Medulla oblongata (tissue), 1 donor: ENCODE measurements around the gene VCL.
"Not testable (repeated sequence)": the region's sequence is repeated elsewhere in the genome, so short reads cannot be mapped to it uniquely, and the experiment has no call there.

Experiments used
- DNase-seq: peaks from one replicate; pipeline ENCODE4 v3.0.0-alpha.2; 2015; ENCODE audit errors: extremely low spot score

VCL gene

DNA sequence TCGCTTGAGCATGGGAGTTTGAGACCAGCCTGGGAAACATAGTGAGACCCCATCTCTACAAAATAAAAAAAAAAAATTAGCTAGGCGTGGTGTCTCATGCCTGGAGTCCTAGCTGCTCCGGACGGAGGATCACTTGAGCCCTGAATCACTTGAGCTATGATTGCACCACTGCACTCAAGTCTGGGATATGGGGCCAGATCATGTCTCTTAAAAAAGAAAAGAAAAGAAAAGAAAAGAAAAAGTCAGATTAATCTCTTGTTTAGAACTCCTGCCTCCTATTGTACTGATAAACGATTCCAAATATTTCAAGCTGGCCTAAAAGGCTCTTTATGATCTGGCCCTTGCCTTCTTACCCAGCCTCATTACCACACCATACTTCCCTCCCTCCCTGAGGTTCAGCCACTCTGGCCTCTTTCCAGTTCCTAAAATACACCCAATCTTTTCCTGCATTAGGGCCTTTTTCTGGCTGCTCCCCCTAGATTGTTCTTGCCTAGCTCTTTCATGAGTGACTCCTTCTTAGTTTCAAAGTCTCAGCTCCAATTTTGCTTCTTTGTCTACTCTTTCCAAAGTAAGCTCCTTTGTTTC lies 41.7 kb downstream of the VCL start:
- DNase-seq: peak; percentile 78

DNA sequence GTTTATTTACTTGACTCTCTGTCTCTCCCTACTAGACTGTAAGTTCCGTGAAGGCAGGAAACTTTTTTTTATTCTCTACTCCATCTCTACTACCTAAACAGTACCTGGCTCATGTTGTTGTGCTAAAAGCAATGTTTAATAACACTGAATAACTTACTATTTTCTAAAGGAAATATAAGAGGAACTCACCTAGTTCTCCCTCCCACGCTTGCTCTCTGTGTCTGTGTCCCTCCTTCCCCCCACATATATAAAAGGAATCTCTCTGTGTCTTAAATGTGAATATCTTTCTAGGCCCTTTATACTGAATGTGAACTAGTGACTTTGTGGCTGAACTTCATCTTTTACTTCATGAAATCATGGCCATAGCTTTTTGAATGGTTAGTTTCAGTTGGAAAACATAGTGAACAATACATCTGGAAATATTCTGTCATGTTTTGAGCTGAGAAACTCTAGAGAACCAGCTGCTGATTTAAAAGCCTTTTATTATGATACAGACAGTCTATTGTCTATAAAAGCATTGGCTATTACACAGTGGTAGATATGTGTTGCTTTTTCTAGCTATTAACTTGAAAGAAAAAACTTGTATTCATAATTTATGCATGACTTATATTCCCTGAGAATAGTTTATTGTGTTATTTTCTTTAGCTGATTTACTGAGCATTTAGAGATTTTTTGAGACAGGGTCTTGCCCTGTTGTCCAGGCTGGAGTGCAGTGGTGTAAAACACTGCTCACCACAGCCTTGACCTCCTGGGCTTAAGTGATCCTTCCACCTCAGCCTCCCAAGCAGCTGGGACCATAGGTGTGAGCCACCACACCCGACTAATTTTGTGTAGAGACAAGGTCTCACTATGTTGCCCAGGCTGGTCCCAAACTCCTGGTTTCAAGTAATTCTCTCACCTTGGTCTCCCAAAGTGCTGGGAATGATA lies 42.5 kb downstream of the VCL start:
- no peak for DNase-seq

DNA sequence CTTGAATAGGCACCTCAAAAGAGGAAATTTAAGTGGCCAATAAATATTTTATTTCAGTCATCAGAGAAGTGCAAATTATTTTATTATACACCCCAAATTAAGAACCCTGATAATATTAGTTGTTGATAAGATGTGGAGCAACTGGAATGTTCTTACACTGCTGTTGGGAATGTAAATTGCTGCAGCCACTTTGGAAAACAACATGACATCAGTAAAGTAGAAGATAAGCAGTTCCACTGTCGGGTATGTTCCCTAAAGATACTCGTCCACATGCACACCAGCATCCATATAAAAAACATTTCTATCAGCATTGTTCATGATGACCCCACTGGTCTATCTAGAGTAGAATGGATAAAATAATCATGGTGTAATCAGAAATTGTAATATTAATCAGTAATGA lies 46.5 kb downstream of the VCL start:
- DNase-seq: no peak

DNA sequence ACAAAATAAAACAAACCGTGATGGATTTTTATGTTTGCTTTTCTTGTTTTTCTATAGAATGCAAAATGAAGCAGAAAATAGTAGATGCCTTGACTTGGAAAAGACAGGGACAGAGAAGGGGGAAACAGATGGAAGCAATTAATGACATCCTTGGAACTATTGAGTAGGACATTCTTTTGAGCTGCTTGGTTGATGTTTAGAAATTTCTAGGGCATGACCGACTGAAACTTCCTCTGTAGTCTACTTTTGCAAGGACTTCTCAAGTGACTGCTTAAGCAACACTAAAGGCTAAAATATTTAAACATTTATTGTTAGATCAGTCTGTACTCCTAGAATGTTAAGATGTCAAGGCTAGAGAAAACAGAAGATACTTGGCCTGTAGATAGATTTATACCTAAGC lies 49.4 kb downstream of the VCL start:
- no peak for DNase-seq

DNA sequence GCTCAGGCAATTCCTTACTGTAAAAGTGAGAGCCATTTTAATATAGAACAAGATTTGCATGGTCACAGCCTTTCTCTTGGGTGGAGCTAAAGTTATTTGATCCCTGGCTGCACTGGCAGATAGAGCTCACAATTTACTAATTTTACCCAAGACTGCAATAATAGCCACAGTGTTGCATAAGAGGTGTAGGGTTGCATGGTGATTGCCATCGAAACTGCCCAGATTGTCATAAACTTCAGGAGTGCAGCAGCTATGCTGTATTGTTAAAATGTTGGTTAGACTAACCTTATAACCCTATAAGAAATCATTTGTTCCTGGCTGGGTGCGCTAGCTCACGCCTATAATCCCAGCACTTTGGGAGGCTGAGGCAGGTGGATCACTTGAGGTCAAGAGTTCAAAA lies 50.0 kb downstream of the VCL start:
- no peak for DNase-seq

DNA sequence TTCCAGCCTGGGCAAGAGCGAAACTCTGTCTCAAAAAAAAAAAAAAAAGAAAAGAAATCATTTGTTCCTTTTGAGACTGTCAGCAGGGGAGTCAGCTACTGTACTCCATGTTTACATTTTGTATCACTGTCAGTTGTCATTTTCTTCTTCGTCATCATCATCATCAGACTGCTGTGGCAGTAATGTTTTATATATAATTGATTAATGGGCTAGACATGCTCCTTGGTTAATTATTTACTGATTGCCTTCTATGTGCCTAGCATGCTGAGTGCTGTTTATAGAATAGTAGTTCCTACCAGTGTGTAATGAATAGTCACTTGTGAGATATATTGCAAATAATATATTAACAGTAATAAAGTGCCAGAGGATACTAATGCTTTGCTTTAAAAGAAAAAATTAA lies 50.5 kb downstream of the VCL start:
- DNase-seq: no peak

DNA sequence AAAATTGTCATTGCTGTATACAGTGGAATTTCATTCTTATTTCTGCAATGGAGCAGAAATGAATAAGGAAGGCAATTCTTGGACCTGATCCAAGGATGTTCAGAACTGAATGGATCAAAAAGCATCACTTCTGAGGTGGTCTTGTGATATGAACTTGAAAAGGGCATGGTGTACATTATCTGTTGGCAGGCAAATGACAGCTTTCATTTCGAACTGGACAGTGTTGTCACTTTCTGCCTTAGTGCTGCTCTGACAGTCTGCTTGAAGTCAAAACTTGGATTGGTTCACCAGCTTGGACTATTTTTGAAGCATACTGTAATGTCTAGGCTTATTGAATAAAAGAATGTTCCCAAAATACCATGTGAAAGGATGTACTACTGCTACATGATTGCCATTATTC lies 52.0 kb downstream of the VCL start:
- DNase-seq: no peak

DNA sequence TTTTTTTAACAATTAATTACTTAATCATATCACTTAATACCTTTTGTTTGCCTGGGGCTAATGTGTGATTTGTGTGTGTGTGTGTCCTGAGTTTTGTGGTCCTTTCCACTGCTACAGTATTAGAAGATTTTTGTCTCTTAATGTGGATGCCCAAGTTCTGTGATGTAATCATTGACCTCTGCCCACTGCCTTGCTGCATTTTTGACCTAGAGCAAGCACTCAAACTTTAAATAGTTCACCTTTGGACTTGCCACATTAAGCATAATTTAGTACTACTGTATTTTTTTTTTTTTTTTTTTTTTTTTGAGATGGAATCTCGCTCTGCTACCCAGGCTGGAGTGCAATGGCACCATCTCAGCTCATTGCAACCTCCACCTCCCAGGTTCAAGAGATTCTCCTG lies 52.7 kb downstream of the VCL start:
- no peak for DNase-seq

DNA sequence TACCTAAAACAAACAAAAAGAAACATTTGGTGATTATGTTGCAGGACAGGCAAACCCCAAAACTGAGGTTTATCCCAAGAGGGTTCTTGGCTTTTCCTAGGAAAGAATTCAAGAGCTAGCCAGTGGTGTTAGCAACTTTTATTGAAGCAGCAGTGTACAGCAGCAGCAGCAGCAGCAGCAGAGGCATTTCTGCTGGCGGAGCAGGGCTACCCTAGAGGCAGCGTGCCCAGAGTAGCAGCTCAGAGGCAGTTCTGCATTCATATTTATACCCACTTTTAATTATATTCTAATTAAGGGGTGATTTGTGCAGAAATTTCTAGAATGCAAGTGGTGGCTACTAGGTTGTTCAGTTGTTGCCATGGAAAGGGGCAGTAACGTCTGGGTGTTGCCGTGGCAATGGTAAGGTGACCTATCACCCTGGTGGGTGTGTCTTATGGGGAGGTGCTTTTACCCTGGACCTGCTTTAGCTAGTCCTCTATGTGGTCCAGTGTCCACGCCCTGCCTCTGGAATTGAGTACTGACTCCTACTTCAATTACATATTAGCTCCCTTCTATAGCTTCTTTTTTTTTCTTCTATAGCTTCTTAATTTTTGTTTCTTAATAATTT lies 53.9 kb downstream of the VCL start:
- DNase-seq: no peak

DNA sequence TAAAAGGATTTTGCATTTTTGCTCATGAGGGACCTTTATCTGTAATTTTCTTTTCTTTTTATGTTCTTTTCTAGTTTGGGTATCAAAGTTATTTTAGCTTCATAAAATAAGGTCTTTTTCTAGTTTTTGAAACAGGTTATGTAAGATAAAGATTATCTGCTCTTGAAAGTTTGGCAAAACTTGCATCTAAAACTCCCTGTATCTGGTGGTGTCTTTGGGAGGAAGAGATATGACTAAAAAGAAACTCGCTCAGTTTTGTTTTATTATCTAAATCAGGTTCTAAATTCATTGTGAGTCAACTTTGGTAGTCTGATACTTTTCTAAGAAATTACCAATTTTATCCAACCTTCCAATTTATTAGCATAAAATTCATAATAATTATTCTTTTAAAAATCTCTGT lies 55.1 kb downstream of the VCL start:
- no peak for DNase-seq

DNA sequence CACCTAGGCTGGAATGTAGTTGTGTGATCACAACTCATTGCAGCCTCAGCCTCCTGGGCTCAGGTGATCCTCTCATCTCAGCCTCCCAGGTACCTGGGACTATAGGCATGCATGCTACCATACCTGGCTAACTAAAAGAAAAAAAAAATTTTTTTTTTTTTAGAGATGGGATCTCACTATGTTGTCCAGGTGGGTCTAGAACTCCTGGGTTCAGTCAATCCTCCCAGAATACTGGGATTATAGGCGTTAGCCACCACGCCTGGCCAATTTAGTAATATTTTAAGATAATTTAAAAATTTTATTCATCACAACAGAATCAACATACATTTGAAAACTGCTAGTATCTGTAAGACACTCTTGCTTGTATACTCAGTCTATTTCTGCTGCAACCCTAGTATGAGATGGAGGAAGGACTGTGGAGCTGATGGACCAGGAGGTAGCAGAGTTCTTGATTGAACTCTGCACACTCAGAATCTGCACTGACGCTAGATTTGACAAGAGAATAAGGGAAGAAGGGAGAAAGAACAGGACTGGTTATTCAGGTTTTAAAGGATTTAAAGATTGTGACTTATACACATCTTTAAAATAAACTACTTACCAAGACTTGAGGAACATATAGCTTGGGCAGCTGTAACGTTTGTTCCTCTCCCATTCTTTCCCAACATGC lies 57.6 kb downstream of the VCL start:
- no peak for DNase-seq

DNA sequence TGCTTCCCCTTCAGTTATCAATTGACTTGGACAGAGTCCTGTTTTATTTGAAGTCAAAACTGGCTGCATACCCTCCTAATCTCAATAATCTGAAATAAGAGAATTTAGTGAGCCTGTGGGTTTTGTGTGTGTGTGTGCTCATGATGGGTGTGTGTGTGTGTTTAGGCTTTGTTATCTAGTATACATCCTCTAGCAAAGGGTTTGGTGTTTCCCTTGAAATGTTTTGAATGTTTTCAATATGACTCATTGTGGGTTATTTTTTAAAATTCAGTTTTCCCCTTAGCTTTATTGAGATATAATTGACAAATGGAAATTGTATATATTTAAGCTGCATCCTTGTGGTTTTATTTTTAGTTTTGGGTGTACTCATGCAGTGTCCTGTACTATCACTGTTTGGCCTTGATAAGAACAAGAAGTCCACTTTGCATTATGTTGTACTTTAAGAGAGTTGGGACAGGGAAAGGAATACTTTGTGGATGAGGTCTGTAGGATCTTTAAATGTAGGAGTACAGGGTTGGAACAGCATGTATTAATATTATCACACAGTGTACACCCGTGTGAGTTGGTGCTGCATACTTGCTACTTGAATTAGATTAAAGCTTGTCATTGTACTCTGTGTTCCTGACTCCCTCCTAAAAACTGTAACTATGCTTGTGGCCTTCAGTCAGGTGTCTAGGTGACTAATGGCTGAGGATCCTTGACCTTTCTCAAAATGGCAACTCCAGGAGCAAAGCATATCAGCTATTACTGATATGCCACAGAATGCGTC lies 58.3 kb downstream of the VCL start:
- DNase-seq: no peak

DNA sequence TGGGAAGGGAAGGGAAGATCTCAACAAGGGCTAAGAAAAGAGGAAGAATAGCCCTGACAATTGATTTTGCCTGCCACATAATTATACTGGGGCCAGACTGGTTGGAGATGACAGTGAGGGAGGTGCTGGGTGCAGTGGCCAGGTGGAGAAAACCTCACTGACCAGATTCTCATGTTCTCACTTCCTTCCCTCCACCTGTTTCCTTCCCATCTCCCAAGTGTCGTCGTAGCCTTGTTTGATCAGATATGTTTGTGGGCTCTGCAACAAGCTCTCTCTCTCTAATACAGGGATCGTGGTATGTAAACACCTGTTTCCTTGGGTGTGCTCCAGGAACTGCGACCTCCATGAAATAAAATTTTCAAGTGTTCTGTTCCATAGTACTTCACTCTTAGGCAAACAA lies 60.2 kb downstream of the VCL start:
- no peak for DNase-seq

DNA sequence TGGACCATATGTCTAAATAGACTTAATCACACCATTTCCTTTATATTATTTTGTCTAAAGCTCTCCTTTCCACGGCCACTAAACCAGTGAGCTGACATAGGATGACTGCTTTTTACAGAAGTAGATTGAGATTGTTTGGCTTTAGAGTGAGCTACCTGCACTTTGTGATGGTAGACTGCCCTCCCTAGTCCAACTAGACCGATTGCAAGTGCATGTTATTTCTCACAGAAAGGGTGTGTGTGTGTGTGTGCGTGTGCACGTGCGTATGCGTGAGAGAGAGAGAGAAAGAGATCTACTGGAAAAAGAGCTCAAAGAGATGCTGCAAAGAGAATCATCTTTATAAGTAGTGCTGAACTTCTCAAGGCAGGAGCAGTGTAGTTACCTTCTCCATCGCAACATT lies 60.7 kb downstream of the VCL start:
- DNase-seq: no peak

DNA sequence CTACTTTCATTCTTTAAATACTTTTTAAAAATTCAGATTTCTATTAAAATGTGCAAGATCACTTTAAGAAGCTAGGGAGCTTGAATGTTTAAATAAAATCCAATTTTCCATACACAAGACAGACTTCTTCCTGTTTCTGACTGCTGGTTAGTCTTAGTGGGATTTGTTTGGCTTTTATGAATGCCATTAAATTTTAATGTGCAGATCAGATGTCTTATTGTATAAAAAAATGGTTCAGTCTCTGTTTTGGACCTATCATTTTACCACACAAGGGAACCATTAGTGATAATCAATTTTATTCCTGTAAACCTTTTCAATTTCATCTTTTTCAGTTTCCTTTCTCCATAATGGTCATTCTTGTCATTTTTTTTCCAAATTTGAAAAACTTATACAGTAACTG lies 63.2 kb downstream of the VCL start:
- DNase-seq: no peak

DNA sequence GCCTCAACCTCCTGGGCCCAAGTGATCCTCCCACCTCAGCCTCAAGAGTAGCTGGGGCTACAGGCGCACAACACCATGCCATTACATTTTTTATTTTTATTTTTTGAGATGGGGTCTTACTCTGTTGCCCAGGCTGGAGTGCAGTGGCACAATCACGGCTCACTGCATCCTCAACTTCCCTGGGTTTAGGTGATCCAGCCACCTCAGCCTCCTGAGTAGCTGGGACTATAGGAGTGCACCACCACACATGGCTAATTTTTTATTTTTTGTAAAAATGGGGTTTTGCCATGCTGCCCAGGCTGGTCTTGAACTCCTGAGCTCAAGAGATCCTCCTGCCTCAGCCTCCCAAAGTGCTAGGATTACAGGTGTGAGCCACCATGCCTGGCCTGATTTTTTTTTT lies 64.1 kb downstream of the VCL start:
- DNase-seq: not testable (repeated sequence)

DNA sequence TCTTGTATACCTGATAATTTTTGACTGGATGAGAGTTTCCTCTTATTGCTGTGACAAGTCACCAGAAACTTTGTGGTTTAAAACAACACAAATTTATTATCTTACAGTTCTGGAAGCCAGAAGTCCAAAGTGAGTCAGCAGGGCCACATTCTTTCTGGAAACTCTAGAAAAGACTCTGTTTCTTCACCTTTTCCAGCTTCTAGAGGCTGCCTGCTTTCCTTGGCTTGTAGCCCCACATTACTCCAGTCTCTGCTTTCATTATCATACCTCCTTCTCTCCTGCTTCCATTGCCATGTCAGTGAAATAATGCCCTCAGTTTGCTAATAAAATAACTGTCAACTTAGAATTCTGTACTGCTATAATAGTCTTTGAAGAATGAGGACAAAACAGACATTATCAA lies 65.3 kb downstream of the VCL start:
- no peak for DNase-seq

DNA sequence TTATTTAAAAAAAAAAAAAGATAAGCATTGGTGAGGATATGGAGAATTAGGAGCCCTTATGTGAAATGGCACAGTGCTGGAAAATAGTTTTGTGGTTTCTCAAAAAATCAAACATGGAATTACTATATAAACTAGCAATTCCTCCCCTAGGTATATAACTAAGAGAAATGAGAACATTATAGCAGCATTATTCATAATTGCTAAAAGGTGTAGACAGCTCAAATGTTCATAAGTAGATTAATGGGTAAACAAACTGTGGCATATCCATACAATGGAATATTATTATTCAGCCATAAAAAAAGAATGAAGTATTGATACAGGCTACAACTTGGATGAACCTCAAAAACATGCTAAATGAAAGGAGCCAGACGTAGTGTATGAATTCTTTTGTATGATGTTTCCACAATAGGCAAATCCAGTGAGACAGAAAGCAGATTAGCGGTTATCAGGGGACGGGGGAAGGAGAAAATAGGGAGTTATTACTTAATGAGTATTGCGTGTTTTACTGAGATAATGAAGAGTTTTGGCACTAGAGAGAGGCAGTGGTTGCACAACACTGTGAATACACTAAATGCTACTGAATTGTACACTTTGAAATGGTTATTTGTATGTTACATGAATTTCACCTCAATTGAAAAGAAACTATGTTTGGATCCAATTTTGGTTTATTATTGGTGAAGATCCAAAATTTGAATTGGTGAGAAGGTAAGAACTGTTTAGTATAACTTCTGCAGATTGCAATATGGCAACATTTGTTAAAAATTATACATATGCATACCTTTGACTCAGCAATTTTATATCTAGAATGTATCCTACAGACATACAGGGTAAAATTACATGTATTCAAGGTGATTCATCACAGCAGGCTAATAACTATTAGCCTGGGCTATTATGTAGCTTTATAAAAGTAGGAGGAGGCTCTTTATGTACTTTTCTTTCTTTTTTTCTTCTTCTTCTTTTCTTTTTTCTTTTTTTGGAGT lies 69.7 kb downstream of the VCL start:
- no peak for DNase-seq

DNA sequence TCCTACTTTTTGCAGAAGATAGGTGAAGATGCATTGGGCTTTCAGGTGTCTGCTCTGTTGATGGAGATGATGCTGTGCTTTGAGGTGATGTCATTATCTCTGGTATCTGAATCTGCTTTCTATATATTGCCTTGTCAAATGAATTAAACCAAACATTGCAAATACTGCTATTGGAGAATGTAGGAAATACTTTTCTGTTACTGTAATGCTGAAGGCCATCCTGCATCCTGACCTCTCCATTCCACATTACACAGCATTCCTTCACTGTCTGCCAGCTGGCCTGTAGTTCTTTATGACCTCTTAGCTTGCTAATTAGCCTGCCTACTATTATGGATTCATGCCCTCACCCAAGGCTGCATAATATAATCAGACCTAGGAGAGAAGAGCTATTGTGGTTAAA lies 73.2 kb downstream of the VCL start:
- peak; percentile 14 for DNase-seq

DNA sequence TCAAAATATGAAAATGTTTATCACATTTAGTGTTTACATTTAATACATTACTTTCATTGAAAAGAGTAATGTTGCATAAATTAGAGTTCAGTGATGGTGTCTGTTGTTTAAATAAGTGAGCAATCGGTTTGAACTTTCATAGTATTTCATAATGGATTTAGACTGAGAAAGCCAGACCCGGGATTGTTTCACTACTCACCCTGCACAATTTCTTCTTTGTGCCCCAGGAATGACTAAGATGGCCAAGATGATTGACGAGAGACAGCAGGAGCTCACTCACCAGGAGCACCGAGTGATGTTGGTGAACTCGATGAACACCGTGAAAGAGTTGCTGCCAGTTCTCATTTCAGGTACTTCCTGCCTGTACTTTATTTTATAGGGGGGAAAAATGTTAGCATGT lies 74.6 kb downstream of the VCL start:
- no peak for DNase-seq

DNA sequence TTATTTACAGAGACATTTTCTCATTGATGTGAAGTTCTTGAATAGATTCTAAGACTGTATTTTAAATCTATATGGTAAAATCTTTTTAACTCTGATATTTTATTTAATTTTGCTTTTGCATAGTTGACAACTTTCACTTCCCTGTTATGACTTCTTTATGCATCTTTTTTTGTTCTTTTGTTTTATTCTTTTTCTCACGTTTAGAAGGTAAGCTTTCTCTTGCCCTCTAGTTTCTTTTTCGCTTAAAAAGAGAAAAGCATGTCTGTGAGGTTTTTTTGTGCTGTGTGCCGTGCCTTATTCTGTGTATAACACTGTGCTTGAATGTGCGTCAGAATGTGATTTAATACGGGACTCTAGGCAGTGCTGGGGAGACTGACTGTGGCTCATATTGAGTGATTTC lies 78.0 kb downstream of the VCL start:
- DNase-seq: no peak
